Ovary (tissue), 9 donors: ENCODE results near the gene EFEMP2. TPM values are rescaled to one million over a fixed set of nuclear protein-coding genes. Genes with fewer than 3 reads are reported as not detected.

Source experiments
- DNase-seq, 5 donors: peaks; one replicate each; pipeline ENCODE4 v3.0.0-alpha.2; 2019 to 2020
- H3K27ac ChIP-seq, 2 donors: fragments of 200-600 bp; one replicate each; pipeline versions ENCODE4 v1.5.1 to v1.8.0; 2019 to 2022
- H3K27me3 ChIP-seq: fragments of 200-600 bp; one replicate; pipeline ENCODE4 v1.8.0; 2022
- H3K36me3 ChIP-seq: fragments of 200-600 bp; sonication (generic); one replicate; pipeline ENCODE4 v1.5.1; 2019
- H3K4me1 ChIP-seq: one replicate; pipeline ENCODE4 v1.8.1; 2013; ENCODE audit warnings: mild to moderate bottlenecking, moderate library complexity; ENCODE audit not compliant: insufficient read depth
- H3K4me3 ChIP-seq: fragments of 200-600 bp; sonication (generic); one replicate; pipeline ENCODE4 v1.5.1; 2017
- H3K9me3 ChIP-seq, 2 donors: fragments of 200-600 bp in 1 of 2; sonication (generic) in 1 of 2; one replicate each; pipeline versions ENCODE4 v1.5.1 to v1.8.1; 2013 to 2019; ENCODE audit warnings: mild to moderate bottlenecking in 1 of 2, moderate library complexity in 1 of 2
- EP300 ChIP-seq: sonication (generic); formaldehyde crosslinking; IDR thresholded peaks from one replicate; pipeline ENCODE4 v1.6.1; 2017; ENCODE audit warnings: antibody characterized with exemption
- POLR2A ChIP-seq: fragments of 450-650 bp; IDR thresholded peaks from one replicate; pipeline ENCODE4 v1.6.1; 2017; ENCODE audit warnings: antibody characterized with exemption, mild to moderate bottlenecking, moderate library complexity
- WGBS, 3 donors: extraction: QIAGEN DNeasy Blood & Tissue Kit in 1 of 3; methylation state at CpG; one replicate each; pipeline versions ENCODE4 v1.1.5 to v1.1.7; 2013 to 2017; 5-methylcytosine and 5-hydroxymethylcytosine counted together
- intact Hi-C, 4 donors: fragments of 100-400 bp; cut with DNase I; formaldehyde crosslinking; loops; one replicate each; pipeline versions ENCODE4 v1.11.0 to v1.15.1; 2022 to 2023
- polyA plus RNA-seq, 2 donors: library from polyadenylated mRNA; stranded (reverse); fragments of 200-250 nt in 1 of 2; fragments of 350-450 nt in 1 of 2; fragmentation: Illumina TruSeq in 1 of 2; extraction: RNeasy Lipid Tissue Mini Kit (QIAGEN cat#74804) in 1 of 2; gene quantifications; one replicate each; pipeline ENCODE4 v1.2.3, GENCODE V29; 2013 to 2014
- total RNA-seq, 7 donors: library from RNA; depleted of rRNA in 2 of 7; stranded (reverse); fragments of >200 nt in 2 of 7; fragmentation: NEBNext Ultra II Directional in 3 of 7; extraction: Animal tissue kit (Norgen Biotek cat#: 25700) in 3 of 7; gene quantifications; one replicate each; pipeline versions ENCODE4 v1.1.0 to v1.2.4, GENCODE V29; 2016 to 2023
- TF ChIP-seq, protein P1 (sequence below), 3 donors: fragments of 450-650 bp in 2 of 3; fragments of 200-600 bp in 1 of 3; IDR thresholded peaks; one replicate each; pipeline versions ENCODE4 v1.5.1 to v1.8.0; 2016 to 2022; ENCODE audit warnings: antibody characterized with exemption in 3 of 3, mild to moderate bottlenecking in 1 of 3
- donor health status: DM: no; HTN: no; CAD: no; lungs with moderate emphysema.
- donor health status: DM: no; HTN: no; CAD: no.
- donor health status: Bipolar disorder and iron deficiency.
- donor health status: DM: yes; HTN: yes; CAD: no.
- donor health status: DM: no; HTN: no; CAD: no.
- donor health status: DM: yes; HTN: yes; CAD: no.

EFEMP2 gene
- total and polyA plus RNA-seq, 9 donors: 46.6 to 172 (median 132) TPM

DNA sequence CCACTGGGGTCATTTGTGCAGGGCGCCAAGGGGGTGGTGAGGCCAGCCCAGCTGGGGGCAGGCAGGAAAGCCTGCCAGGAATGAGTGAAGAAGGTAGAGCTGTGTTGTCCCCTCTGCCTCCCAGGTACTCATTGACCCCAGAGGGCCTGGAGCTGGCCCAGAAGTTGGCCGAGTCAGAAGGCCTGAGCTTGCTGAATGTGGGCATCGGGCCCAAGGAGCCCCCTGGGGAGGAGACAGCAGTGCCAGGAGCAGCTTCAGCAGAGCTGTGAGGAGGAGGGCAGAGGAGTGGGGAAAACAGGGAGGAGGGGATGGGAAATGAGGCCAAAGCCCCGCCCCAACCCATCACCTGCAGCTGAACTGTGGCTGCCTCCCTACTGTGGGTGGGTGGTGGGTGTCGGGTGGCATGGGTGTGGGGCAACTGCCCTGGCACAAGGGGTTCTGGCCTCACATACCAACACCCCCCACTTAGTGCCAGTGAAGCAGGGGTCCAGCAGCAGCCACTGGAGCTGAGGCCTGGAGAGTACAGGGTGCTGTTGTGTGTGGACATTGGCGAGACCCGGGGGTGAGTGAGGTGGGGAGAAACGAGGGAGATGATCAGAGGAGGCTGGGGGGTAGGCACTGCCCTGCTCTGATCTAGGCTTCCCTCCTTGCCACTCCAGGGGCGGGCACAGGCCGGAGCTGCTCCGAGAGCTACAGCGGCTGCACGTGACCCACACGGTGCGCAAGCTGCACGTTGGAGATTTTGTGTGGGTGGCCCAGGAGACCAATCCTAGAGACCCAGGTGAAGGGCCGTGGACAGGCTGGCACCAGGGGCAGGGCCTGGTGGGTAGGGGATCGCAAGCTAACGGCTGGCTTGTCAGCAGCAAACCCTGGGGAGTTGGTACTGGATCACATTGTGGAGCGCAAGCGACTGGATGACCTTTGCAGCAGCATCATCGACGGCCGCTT is 9.4 kb downstream of the EFEMP2 start:
- Histone ChIP-seq H3K27ac (no peak overlapping the region), H3K27me3 (no peaks in the 10 kb centered on the region), H3K4me3 (no peak overlapping the region), H3K9me3 (no peaks in the 10 kb centered on the region), H3K4me1 (no peaks in the 10 kb centered on the region), H3K36me3 (no peaks in the 10 kb centered on the region)
- TF ChIP-seq EP300 (no peak), POLR2A (no peak)
- TF ChIP-seq, protein P1, sequence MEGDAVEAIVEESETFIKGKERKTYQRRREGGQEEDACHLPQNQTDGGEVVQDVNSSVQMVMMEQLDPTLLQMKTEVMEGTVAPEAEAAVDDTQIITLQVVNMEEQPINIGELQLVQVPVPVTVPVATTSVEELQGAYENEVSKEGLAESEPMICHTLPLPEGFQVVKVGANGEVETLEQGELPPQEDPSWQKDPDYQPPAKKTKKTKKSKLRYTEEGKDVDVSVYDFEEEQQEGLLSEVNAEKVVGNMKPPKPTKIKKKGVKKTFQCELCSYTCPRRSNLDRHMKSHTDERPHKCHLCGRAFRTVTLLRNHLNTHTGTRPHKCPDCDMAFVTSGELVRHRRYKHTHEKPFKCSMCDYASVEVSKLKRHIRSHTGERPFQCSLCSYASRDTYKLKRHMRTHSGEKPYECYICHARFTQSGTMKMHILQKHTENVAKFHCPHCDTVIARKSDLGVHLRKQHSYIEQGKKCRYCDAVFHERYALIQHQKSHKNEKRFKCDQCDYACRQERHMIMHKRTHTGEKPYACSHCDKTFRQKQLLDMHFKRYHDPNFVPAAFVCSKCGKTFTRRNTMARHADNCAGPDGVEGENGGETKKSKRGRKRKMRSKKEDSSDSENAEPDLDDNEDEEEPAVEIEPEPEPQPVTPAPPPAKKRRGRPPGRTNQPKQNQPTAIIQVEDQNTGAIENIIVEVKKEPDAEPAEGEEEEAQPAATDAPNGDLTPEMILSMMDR (IDR thresholded peaks at IDR 0.05): no peak
- DNase-seq: peak in 3 of 5 donors; percentile 23 to 51 (median 29)
- intact Hi-C loops: no loop called here
- WGBS, 3 donors: 79 to 82% (median 81%) methylated on average over 24 of the region's 24 CpGs

DNA sequence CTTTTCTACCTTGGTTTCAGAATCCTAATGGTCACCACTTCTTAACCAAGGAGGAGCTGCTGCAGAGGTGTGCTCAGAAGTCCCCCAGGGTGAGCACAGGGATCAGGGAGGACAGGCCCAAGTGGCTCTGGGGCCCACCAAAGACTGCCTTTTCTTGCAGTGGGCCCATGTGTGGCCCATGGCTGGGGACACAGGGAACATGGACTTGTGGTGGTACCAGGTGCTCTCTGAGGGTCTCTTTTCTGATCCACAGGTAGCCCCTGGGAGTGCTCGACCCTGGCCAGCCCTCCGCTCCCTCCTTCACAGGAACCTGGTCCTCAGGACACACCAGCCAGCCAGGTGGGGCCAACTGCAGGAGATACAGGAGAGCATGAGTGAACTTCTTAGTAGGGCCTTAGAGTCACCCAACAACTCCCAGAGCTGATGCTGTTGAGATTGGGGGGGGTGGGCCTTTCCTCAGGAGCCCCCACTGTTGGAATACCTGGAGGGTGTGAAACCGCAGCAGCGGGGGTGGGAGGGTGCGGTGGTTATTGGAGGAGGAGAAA is 10.3 kb downstream of the EFEMP2 start:
- no peaks in the 10 kb centered on the region for H3K9me3 ChIP-seq
- no peaks in the 10 kb centered on the region for H3K4me1 ChIP-seq
- DNase-seq: peak in 3 of 5 donors; percentile 24 to 36 (median 31)
- no peaks in the 10 kb centered on the region for H3K27me3 ChIP-seq
- no peak for TF ChIP-seq EP300
- no peak for TF ChIP-seq POLR2A
- TF ChIP-seq, protein P1 (IDR thresholded peaks at IDR 0.05): no peak
- H3K4me3 ChIP-seq: no peak overlapping the region
- peak overlapping the region in 1 of 2 donors; percentile 18 for H3K27ac ChIP-seq
- 73 to 92% (median 81%) methylated on average over 5 of the region's 5 CpGs for WGBS, 3 donors
- no peaks in the 10 kb centered on the region for H3K36me3 ChIP-seq
- intact Hi-C loops: no loop called here

DNA sequence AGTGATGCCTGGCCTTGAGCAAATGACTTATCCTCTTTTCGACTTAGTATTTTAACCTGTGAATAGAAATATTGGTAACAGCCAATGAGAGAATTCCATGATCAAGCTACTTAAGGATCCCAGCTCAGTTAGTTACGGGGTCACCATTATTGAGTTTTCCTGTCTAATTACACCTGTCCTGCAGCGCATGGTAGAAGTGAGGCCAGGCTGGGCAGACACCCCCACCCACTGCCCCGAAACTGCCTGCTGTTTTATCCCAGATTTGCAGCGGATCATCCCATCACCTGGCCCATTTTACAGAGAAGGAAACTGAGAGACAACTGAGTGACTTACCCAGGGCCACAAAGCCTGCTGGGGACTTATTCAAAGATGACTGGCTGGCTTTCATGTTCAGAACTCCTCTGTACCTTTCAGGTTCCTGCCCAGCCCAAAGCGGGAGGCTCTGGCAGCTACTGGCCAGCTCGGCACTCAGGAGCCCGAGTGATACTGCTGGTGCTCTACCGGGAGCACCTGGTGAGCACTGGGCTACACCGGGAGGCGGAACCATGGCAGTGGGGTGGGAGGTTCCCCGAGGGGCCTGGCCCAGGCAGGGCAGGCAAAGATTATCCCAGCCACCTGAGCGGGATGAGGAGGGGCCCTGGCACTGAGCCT is 10.9 kb downstream of the EFEMP2 start:
- peak overlapping the region in 1 of 2 donors; percentile 90 for H3K27ac ChIP-seq
- no peaks in the 10 kb centered on the region for H3K27me3 ChIP-seq
- H3K4me3 ChIP-seq: peak overlapping the region; percentile 78
- H3K36me3 ChIP-seq: no peaks in the 10 kb centered on the region
- DNase-seq: peak in 3 of 5 donors; percentile 27 to 58 (median 44)
- TF ChIP-seq POLR2A (no peak), EP300 (no peak)
- TF ChIP-seq, protein P1 (IDR thresholded peaks at IDR 0.05): no peak
- H3K4me1 ChIP-seq: peaks cover 2% of the 10 kb centered on the region
- intact Hi-C loops: no loop called here
- 70 to 79% (median 76%) methylated on average over 13 of the region's 13 CpGs for WGBS, 3 donors
- H3K9me3 ChIP-seq: no peaks in the 10 kb centered on the region

DNA sequence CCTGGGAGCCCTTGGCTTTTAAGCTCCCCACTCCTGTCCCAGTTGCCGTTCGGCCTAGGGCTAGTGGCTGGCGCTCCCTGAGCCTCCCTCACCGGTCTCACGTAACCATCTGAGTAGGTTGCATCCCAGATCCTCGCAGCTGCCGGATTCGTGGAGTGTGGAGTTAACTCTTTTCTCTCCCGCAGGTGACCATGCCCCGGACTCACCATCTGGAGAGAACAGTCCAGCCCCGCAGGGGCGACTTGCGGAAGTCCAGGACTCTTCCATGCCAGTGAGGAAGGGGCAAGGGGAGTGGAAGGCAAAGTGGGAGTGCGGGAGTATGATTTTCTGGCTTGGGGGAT is 11.5 kb downstream of the EFEMP2 start:
- Histone ChIP-seq H3K27me3 (no peaks in the 10 kb centered on the region), H3K36me3 (no peaks in the 10 kb centered on the region), H3K9me3 (no peaks in the 10 kb centered on the region), H3K4me1 (peaks cover 3% of the 10 kb centered on the region), H3K4me3 (peak overlapping the region; percentile 78), H3K27ac (peak overlapping the region; percentile 82 to 90)
- intact Hi-C loops: no loop called here
- DNase-seq: peak in 1 of 5 donors; percentile 49
- WGBS, 3 donors: 4 to 8% (median 6%) methylated on average over 14 of the region's 14 CpGs
- TF ChIP-seq, protein P1 (IDR thresholded peaks at IDR 0.05): no peak
- TF ChIP-seq EP300 (no peak), POLR2A (no peak)
